Peyer's patch (tissue), 4 donors: ENCODE data around the gene UTF1. TPM values are rescaled to one million over a fixed set of nuclear protein-coding genes. Genes with fewer than 3 reads are reported as not detected.

Source experiments
- DNase-seq, 3 donors: peaks; one replicate each; pipeline ENCODE4 v3.0.0-alpha.2; 2017 to 2019
- H3K27ac ChIP-seq, 4 donors: fragments of 200-600 bp; sonication (generic); one replicate each; pipeline ENCODE4 v1.5.1; 2016 to 2019
- H3K27me3 ChIP-seq, 2 donors: fragments of 200-600 bp; sonication (generic); one replicate each; pipeline ENCODE4 v1.5.1; 2019
- H3K36me3 ChIP-seq, 3 donors: fragments of 200-600 bp; sonication (generic); one replicate each; pipeline ENCODE4 v1.5.1; 2016 to 2019
- H3K4me1 ChIP-seq, 4 donors: fragments of 200-600 bp; sonication (generic); one replicate each; pipeline ENCODE4 v1.5.1; 2016 to 2019
- H3K4me3 ChIP-seq, 4 donors: fragments of 200-600 bp; sonication (generic); 1 replicate in 3 of 4; 2 replicates in 1 of 4; pipeline ENCODE4 v1.5.1; 2016 to 2019; ENCODE audit warnings: mild to moderate bottlenecking in 1 of 4
- H3K9me3 ChIP-seq, 4 donors: fragments of 200-600 bp; sonication (generic); one replicate each; pipeline ENCODE4 v1.5.1; 2016 to 2019; ENCODE audit warnings: mild to moderate bottlenecking in 1 of 4
- POLR2A ChIP-seq, 2 donors: fragments of 450-650 bp; IDR thresholded peaks; one replicate each; pipeline ENCODE4 v1.5.1; 2017; ENCODE audit warnings: antibody characterized with exemption in 2 of 2, mild to moderate bottlenecking in 2 of 2, moderate library complexity in 2 of 2
- total RNA-seq, 4 donors: library from RNA; depleted of rRNA; stranded (reverse); fragments of >200 nt; gene quantifications; one replicate each; pipeline ENCODE4 v1.1.0, GENCODE V29; 2016
- TF ChIP-seq, protein P1 (sequence below), 6 experiments: fragments of 450-650 bp in 4 of 6; fragments of 200-600 bp in 2 of 6; sonication (generic) in 1 of 6; IDR thresholded peaks; one replicate each; pipeline ENCODE4 v1.5.1; 2017 to 2019; ENCODE audit warnings: antibody characterized with exemption in 6 of 6, mild to moderate bottlenecking in 3 of 6, moderate library complexity in 1 of 6

The UTF1 gene
- total RNA-seq, 4 donors from 2014 or later, result not detected

DNA sequence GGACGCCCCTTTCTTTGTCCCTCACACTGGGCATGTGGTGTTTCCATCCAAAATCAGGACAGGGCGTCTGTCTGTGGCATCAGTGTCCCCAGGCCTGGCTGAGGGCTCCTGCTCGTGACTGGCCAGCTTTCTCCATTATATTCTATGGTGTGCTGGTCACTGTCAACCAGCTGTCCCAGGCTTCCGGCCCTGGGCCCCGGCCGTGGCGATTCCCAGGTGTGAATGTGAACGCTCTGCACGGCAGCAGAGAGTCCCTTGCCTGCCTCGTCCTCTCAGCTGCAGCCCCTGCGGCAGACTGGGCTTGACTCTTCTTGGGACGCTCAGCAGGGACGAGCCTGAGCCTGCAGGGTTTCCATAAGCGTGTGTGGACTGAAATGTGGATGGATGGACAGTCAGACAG is 5.9 kb upstream of the UTF1 start:
- peaks cover 0 to 3% of the 10 kb centered on the region in 2 donors for H3K27me3 ChIP-seq
- no peak overlapping the region for H3K27ac ChIP-seq
- no peaks in the 10 kb centered on the region for H3K4me1 ChIP-seq
- no peak for DNase-seq
- H3K4me3 ChIP-seq, result no peak overlapping the region
- H3K9me3 ChIP-seq, result no peaks in the 10 kb centered on the region
- no peaks in the 10 kb centered on the region for H3K36me3 ChIP-seq
- TF ChIP-seq, protein P1, sequence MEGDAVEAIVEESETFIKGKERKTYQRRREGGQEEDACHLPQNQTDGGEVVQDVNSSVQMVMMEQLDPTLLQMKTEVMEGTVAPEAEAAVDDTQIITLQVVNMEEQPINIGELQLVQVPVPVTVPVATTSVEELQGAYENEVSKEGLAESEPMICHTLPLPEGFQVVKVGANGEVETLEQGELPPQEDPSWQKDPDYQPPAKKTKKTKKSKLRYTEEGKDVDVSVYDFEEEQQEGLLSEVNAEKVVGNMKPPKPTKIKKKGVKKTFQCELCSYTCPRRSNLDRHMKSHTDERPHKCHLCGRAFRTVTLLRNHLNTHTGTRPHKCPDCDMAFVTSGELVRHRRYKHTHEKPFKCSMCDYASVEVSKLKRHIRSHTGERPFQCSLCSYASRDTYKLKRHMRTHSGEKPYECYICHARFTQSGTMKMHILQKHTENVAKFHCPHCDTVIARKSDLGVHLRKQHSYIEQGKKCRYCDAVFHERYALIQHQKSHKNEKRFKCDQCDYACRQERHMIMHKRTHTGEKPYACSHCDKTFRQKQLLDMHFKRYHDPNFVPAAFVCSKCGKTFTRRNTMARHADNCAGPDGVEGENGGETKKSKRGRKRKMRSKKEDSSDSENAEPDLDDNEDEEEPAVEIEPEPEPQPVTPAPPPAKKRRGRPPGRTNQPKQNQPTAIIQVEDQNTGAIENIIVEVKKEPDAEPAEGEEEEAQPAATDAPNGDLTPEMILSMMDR (IDR thresholded peaks at IDR 0.05), result no peak
- TF ChIP-seq POLR2A (IDR thresholded peaks at IDR 0.05), result no peak

DNA sequence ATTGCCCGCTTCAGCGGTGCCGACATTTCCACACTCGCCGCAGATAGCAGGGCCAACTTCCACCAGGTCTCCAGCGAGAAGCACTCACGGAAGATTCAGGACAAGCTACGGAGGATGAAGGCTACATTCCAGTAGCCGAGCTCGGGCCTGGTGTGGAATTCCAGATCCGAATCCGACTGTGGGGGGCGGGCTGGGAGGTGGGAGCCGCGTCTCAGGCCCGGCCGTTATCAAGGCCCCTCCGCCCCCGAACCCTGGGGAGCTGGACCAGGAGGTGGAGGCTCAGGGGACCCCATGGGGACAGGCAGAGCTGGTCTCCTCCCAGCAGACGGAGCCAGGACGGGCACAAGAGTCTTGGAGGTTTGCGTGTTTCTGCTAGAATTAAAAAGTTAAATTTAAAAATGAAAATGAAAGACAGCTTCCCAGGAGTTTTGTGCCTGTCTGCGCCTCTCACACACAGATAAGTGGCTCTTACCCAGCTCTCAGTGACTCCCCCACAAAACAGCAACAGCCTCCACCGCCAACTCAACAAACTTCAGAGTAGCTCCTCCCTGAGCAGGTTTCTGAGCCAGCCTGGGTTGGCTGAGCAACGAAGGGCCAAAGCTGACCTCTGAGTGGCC is 5.2 kb upstream of the UTF1 start:
- Histone ChIP-seq H3K27me3 (peaks cover 0 to 10% of the 10 kb centered on the region in 2 donors), H3K36me3 (no peaks in the 10 kb centered on the region)

DNA sequence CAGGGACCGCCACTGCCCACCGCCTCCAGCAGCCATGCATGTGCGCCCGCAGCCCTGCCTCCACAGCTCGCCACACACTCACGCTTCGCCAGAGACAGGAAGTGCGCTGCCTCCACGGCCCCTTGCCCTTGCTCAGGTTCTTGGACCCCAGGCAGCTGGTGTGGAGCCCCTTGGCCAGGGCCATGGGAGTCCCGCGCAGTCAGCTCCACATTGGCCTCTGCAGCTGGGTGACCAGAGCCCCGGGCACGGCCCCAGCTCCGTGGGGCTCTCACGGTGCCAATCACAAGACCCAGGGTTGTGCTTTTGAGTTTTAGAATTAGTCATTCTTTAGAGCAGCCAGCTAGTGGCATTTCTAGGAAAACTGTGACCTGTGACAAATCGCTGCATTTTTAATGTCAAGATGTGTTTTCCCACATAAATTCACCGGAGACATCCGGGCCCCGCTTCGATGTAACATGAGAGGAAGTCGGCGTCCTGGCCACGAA is 4.3 kb upstream of the UTF1 start:
- Histone ChIP-seq H3K9me3 (no peaks in the 10 kb centered on the region), H3K36me3 (no peaks in the 10 kb centered on the region), H3K27ac (no peak overlapping the region), H3K27me3 (peaks cover 0 to 17% of the 10 kb centered on the region in 2 donors), H3K4me1 (peaks cover 0 to 11% (median 3%) of the 10 kb centered on the region in 4 donors), H3K4me3 (no peak overlapping the region)
- DNase-seq, result no peak
- TF ChIP-seq, protein P1 (IDR thresholded peaks at IDR 0.05), result no peak
- no peak for TF ChIP-seq POLR2A (IDR thresholded peaks at IDR 0.05)

More for the DNA sequence above, 5.2 kb upstream of the UTF1 start:
- TF ChIP-seq POLR2A (IDR thresholded peaks at IDR 0.05), result no peak
- TF ChIP-seq, protein P1 (IDR thresholded peaks at IDR 0.05), result no peak
- no peak for DNase-seq
- H3K9me3 ChIP-seq, result no peaks in the 10 kb centered on the region
- H3K4me1 ChIP-seq, result peaks cover 0 to 2% (median 0%) of the 10 kb centered on the region in 4 donors
- no peak overlapping the region for H3K27ac ChIP-seq
- no peak overlapping the region for H3K4me3 ChIP-seq

DNA sequence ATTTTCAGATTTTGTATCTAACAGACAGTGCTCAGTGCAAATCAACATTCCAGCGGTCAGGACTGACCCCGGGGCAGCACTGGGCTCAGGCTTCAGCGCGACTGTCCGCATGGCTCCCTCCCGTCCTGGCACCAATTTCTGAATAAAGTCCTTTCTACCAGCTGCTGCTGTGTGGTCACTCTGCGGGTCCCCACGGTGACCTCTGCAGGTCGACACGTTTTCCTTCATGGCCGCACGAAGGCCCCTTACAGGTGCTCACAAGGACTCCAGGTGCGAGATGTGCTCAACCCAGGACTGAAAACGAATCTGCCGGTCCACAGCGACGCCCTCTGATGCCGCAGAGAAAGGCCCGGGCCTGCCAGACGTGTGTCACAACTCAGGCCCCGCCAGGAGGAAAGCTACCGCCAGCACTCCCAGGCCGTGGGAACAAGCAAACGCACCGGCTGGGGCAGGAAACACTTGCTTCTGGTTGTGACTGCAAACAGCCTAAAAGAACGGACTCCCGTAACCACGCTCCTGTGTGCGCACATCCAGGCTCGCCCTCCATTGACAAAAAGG is 3.7 kb upstream of the UTF1 start:
- TF ChIP-seq, protein P1 (IDR thresholded peaks at IDR 0.05), result no peak
- TF ChIP-seq POLR2A (IDR thresholded peaks at IDR 0.05), result no peak
- Histone ChIP-seq H3K4me1 (peaks cover 0 to 15% (median 3%) of the 10 kb centered on the region in 4 donors), H3K4me3 (no peak overlapping the region), H3K9me3 (no peaks in the 10 kb centered on the region), H3K27me3 (peaks cover 0 to 22% of the 10 kb centered on the region in 2 donors), H3K36me3 (no peaks in the 10 kb centered on the region), H3K27ac (no peak overlapping the region)
- no peak for DNase-seq

DNA sequence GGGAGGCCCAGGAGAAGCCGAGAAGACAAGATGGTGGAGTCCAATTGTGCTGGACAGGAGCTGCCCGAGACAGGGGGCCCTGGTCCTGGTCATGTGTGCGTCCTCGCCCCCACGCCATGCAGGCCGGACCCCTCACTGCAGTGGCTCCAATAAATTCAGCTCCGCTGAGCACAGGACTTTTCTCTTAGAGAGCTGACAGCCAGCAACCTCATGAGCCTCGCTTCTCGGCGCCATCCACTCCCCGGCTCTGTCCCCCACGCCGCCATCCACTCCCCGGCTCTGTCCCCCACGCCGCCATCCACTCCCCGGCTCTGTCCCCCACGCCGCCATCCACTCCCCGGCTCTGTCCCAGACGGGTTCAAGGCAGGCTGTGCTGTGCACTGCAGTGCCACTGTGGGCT is 2.8 kb upstream of the UTF1 start:
- TF ChIP-seq POLR2A (IDR thresholded peaks at IDR 0.05), result no peak
- TF ChIP-seq, protein P1 (IDR thresholded peaks at IDR 0.05), result no peak
- H3K9me3 ChIP-seq, result no peaks in the 10 kb centered on the region
- H3K27ac ChIP-seq, result no peak overlapping the region
- H3K4me1 ChIP-seq, result peaks cover 0 to 15% (median 3%) of the 10 kb centered on the region in 4 donors
- DNase-seq, result no peak
- H3K4me3 ChIP-seq, result no peak overlapping the region
- H3K27me3 ChIP-seq, result peaks cover 0 to 28% of the 10 kb centered on the region in 2 donors
- H3K36me3 ChIP-seq, result no peaks in the 10 kb centered on the region
